Suppressor macrophage treated with lipopolysaccharide for 4 hours (primary cell): Measurements from ENCODE around the gene IPO4.

Experiments used
- DNase-seq: peaks from one replicate; pipeline ENCODE4 v3.0.0-alpha.2; 2020

IPO4 gene

GRCh38 chr14:24146978-24147760 is 41.4 kb downstream of the IPO4 start, which contains the start of gene RNF31:
Gene RNF31 (plus strand): TSS chr14:24147498. CDS start chr14:24147699, 201 bp downstream.
- DNase-seq: peak; percentile 99

DNA sequence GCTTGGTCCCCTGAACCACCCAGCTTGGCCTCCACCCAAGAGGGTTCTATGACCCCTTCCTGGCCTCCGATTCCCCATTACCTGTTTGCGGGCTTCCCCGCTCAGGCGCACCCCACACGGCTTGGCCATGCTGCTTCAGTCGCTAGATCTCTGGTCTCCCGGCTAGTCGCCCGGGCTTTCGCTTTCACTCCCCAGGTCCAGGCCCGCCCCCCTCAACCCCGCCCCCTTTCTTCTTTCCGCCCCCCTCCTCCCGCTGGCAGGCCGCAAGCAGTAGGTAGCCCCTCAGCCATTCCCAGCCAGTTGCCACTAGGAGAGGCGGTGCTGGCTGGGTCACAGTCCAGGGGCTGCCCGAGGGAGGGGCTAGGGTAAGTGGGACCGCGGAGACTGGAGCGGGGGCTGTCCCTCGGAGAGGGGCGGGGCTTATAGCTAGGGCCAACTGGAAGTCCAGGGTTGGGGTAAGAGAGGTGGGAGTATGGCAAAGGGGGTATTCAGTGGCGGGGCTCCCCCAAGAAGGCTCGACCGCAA is 42.1 kb downstream of the IPO4 start, which contains the start of gene PSME2:
Gene PSME2 (minus strand): TSS at position 158 of the 525 bp plus-strand sequence. CDS start 29 bp downstream, at position 129.
- peak; percentile 99 for DNase-seq

DNA sequence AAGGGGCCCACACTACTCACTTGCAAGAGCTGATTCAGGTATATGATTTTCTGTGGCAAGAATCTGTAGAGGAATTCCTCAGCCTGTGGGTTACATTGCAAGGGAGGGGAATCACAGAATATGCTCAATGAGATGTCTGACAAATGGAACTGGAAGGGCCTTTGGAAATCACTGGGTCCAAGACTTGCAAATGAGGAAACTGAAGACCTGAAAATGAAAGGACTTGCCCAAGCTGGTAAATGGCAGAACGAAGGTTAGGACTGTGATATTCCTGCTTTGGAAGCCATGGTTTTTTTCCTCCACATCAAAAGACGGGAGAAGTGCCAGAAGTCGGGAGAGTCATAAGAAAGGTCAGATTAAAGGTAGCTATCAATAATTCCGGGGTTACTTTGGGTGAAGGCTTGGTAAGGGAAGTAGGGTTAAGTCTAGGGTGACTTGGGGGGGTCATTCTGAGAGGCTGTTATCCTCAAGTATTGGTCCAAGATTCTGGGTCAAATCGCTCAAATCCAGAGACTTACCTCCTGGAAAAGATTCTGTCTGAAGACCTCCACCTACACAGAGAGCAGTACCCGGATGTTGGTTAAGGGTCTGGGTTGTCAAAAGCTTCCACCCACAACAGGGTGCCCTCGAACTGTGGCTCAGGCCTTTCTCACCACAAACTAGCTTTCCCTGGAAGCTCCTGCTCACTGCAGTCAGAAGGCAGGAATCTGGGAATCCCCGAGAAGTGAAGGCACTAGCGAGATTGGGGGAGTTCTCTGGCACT is 42.7 kb downstream of the IPO4 start:
- peak; percentile 82 for DNase-seq

DNA sequence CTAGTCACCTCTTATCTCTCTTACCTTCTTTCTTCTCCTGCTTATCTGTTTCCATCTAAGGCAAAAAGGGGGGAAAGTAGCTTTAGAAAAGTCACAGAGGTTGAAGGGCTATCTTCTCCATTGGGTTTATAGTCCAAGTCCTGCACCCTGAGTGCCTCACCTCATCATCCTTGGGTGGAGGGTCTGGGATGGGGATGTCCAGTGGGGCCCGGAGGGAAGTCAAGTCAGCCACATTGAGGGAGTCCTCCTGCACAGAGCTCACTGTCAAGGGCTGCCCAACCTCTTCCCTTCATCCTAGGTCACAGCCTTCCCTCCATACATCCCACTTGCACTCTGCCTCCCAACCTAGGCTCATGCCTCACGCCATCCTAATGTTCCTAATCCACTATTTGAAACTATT is 43.4 kb downstream of the IPO4 start:
- no peak for DNase-seq

- no peak for DNase-seq
These were observed 44.2 kb downstream of the IPO4 start for GRCh38 chr14:24144451-24144850.

DNA sequence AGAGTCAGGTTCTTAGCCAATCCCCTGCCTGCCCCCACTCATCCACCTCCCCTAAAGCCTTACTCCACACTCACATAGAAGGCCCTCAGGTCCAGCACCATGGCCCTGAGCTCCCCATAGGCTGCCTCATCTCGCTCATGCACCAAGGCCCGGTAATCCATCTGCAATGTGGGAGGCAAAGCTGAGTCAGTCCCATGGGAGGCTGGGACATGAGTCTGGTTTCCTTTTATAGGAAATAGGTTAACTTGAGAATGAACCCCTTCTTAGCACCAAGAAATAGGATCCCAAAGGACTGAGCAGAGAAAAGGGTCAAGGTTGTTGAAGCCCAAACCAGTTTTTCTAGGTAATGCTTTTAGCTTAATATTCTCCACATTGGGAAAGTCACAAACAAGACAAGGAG is 45.1 kb downstream of the IPO4 start:
- DNase-seq: no peak

- peak; percentile 100 for DNase-seq
These were observed 47.3 kb downstream of the IPO4 start, which contains the start of gene EMC9 for GRCh38 chr14:24141097-24141880. Gene EMC9 (minus strand): TSS chr14:24141591. CDS start chr14:24141304, 287 bp downstream.

GRCh38 chr14:24139272-24139934 is 49.2 kb downstream of the IPO4 start:
- DNase-seq: no peak

DNA sequence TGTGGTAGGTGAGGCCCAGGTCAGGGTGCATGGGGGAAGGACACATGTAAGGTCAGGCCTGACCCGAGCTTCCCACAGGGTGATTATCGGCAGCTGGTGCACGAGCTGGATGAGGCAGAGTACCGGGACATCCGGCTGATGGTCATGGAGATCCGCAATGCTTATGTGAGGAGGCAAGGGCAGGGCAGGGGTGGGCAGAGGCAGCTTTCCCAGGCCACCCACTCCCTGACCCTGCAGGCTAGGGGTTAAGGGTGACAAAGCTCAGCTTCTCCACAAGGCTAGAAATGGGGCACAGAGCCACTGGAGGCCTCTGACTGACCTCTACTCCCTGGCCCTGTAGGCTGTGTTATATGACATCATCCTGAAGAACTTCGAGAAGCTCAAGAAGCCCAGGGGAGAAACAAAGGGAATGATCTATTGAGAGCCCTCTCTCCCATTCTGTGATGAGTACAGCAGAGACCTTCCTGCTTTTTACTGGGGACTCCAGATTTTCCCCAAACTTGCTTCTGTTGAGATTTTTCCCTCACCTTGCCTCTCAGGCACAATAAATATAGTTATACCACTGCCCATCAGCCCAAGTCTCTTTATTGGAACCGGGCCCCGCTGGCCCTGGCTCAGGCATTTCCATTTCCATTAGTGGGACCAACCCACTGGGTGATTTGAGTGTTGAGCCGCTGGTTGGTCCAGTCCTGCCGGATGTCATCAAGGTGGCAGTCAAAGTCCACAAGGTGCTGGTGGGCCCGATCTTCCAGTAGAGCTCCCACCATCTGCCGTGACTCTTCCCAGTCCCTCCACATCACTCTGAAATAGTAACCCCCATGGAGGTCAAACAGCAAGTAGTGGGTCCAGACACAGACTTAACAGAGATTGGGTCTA is 50.0 kb downstream of the IPO4 start:
- no peak for DNase-seq

DNA sequence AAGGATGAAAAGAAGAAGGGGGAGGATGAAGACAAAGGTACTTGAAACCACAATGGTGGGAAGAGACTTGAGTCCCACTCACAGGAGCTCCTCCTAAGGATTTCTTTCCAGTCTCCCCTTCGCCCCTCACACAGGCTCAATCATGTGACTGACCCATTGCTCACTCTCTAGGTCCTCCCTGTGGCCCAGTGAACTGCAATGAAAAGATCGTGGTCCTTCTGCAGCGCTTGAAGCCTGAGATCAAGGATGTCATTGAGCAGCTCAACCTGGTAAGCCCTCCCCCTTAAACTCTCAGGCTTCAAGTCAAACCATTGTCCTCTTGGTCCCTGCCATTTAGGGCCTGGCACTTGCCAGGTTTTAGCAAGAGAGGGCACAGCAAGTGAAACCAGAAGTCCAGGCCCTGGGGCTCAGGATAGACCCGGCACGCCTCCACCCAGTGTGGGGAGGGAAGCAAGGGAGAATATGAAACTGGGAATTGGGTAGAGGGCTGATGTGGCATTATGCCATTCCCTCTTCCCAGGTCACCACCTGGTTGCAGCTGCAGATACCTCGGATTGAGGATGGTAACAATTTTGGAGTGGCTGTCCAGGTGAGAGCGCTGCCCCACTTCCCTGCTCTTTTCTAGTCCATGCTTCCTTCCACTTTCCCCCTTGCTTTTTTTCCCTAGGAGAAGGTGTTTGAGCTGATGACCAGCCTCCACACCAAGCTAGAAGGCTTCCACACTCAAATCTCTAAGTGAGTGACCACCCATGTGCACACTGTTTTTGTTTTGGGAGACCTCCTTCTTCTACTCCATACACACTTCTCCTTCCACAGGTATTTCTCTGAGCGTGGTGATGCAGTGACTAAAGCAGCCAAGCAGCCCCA is 50.9 kb downstream of the IPO4 start:
- no peak for DNase-seq

- no peak for DNase-seq
These were observed 51.7 kb downstream of the IPO4 start for GRCh38 chr14:24136684-24137528.

- DNase-seq: peak; percentile 96
These were observed 52.6 kb downstream of the IPO4 start, which contains the start of gene PSME1 for GRCh38 chr14:24135834-24136683. Gene PSME1 (plus strand): TSS chr14:24136194. CDS start chr14:24136263, 69 bp downstream.

DNA sequence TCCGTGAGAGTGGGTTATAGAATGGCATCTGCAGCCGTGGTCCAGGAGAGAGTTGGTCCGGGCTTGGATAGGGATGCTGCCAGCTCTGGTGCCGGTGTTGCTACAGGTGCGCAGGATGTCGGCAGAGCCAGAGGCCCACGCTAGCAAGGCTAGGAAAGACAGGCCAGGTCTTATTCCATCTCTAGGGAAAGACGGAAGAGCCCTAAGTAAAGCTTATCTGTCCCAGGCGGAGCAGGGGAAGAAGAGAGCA is 53.1 kb downstream of the IPO4 start:
- DNase-seq: no peak

DNA sequence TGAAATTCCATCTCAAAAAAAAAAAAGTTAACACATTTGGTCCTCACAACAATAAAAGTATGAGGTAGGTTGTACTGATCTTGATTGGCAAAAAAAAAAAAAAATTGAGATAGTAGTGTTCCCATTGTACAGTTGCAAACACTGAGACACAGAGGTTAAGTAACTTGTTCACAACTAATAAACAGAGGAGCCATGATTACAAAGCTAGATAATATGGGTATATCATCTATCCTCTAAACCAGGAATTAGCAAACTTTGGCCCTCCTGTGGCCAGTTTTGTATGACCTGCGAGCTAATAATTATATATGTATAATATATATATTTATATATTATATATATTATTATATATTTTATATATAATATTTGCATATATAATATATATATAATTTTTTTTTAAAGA is 54.9 kb downstream of the IPO4 start:
- DNase-seq: no peak

DNA sequence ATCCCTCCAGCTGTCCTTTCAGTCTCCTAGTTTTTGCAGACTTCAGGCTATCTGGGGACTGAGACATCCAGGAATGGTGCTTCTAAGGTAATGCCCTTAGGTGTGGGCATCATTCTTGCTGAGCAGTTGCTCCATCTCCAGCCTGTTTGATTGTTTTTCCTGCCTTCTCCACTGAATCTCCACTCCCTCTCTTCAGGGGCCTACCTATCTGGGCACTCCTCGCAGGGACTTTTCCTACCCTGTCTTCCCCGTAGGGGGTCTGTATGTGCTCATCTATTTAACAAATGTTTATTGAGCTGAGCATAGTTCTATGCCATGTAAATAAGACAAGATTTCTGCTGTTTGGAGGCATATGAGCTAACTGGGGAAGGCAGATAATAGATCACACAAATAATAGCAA is 55.6 kb downstream of the IPO4 start:
- no peak for DNase-seq

DNA sequence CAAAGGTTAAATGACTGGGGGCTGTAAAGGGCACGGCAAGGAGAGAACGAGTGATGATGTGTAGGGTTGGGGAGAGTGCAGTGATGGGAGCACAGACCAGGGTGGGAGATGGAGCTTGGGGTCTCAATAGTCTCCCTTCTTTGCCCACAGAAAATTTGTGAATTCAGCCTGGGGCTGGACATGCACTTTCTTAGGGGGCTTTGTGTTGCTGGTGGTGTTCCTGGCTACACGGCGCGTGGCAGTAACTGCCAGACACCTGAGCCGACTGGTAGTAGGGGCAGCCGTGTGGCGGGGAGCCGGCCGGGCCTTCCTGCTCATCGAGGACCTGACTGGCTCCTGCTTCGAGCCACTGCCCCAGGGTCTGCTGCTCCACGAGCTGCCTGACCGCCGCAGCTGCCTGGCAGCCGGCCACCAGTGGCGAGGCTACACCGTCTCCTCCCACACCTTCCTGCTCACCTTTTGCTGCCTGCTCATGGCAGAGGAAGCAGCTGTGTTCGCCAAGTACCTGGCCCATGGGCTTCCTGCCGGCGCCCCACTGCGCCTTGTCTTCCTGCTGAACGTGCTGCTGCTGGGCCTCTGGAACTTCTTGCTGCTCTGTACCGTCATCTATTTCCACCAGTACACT is 56.4 kb downstream of the IPO4 start:
- no peak for DNase-seq

GRCh38 chr14:24131549-24131966 is 57.1 kb downstream of the IPO4 start:
- no peak for DNase-seq
